Measurements from ENCODE around the gene ZBTB40. TPM values are rescaled to one million over a fixed set of nuclear protein-coding genes. Genes with fewer than 3 reads are reported as not detected.

The ZBTB40 gene
- total and polyA plus RNA-seq, 2 experiments from 2014 or later = 7.3 to 18.1 TPM

DNA sequence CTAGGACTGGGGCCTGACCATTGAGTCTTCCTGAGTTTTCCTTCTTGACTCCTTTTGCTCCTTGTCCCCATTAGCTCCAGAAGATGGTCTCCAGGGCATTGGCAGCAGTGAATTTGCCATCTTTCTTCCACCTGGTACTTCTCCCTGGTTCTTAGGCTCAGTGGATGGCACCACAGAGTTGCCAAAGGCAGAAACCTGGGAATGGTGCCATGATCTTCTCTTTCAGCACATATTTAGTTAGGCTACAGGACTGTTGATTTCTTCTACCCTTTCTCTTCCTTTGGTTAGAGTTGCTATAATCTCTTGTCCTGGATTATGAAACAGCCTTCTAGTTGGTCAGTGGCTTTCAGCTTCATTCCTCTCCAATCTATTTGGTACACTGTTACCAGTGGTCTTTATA, 6.2 kb downstream of the ZBTB40 start:
- Histone ChIP-seq H3K4me2 (no peak overlapping the region), H4K20me1 (ENCODE audit: insufficient read depth, poor library complexity, severe bottlenecking) (peaks cover 23% of the 10 kb centered on the region), H3K27me3 (no peaks in the 10 kb centered on the region), H3K4me3 (no peak overlapping the region), H3K27ac (no peak overlapping the region), H3K4me1 (ENCODE audit: insufficient read depth) (peaks cover 30% of the 10 kb centered on the region), H3K36me3 (replicated peaks; ENCODE audit: insufficient read depth, low read depth) (no peaks in the 10 kb centered on the region), H2AFZ (no peak overlapping the region), H3K9me3 (ENCODE audit: low read depth) (no peaks in the 10 kb centered on the region), H3K79me2 (peaks cover 98% of the 10 kb centered on the region), H3K9me2 (replicated peaks; ENCODE audit: insufficient read depth) (no peaks in the 10 kb centered on the region)
- DNase-seq (ENCODE audit: low spot score) = no peak
- TF ChIP-seq, protein P1, sequence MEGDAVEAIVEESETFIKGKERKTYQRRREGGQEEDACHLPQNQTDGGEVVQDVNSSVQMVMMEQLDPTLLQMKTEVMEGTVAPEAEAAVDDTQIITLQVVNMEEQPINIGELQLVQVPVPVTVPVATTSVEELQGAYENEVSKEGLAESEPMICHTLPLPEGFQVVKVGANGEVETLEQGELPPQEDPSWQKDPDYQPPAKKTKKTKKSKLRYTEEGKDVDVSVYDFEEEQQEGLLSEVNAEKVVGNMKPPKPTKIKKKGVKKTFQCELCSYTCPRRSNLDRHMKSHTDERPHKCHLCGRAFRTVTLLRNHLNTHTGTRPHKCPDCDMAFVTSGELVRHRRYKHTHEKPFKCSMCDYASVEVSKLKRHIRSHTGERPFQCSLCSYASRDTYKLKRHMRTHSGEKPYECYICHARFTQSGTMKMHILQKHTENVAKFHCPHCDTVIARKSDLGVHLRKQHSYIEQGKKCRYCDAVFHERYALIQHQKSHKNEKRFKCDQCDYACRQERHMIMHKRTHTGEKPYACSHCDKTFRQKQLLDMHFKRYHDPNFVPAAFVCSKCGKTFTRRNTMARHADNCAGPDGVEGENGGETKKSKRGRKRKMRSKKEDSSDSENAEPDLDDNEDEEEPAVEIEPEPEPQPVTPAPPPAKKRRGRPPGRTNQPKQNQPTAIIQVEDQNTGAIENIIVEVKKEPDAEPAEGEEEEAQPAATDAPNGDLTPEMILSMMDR (IDR thresholded peaks at IDR 0.05; ENCODE audit: poor library complexity) = no peak
- no peak for TF ChIP-seq EZH2 (IDR thresholded peaks at IDR 0.05; ENCODE audit: borderline replicate concordance)
- no peak for TF ChIP-seq EZH2phosphoT487 (IDR thresholded peaks at IDR 0.05; ENCODE audit: low read depth, severe bottlenecking, unreplicated experiment)

DNA sequence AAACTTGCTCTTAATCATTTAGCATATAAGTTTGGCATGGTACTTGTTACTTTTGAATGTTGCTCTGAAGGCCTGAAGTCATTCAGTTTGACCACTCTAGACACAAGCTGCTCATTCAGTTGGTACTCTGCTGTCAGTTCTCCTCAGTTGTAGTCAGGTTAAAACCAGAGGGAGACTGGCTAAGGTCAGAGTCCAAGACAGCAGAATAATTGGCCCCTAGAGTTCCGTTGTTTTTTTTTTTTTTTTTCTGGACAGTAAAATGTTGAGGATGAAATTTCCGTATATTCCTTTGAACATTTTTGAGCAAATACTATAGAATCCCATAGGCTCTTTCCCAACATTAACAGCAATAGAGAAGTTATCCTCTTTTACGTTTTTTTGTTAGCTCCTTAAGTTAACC, 9.4 kb downstream of the ZBTB40 start:
- TF ChIP-seq, protein P1 (IDR thresholded peaks at IDR 0.05; ENCODE audit: poor library complexity) = no peak
- no peak for TF ChIP-seq EZH2 (IDR thresholded peaks at IDR 0.05; ENCODE audit: borderline replicate concordance)
- Histone ChIP-seq H3K9me3 (ENCODE audit: low read depth) (no peaks in the 10 kb centered on the region), H3K4me2 (no peak overlapping the region), H3K4me3 (no peak overlapping the region), H3K9me2 (replicated peaks; ENCODE audit: insufficient read depth) (no peaks in the 10 kb centered on the region), H3K79me2 (peaks cover 98% of the 10 kb centered on the region), H4K20me1 (ENCODE audit: insufficient read depth, poor library complexity, severe bottlenecking) (peaks cover 46% of the 10 kb centered on the region), H3K27ac (no peak overlapping the region), H3K4me1 (ENCODE audit: insufficient read depth) (peaks cover 2% of the 10 kb centered on the region), H2AFZ (no peak overlapping the region), H3K27me3 (no peaks in the 10 kb centered on the region), H3K36me3 (replicated peaks; ENCODE audit: insufficient read depth, low read depth) (no peaks in the 10 kb centered on the region)
- no peak for DNase-seq (ENCODE audit: low spot score)
- WGBS (ENCODE audit: low lambda C conversion rate, missing lambda C conversion rate) = 65% methylated on average over 3 of the region's 3 CpGs

DNA sequence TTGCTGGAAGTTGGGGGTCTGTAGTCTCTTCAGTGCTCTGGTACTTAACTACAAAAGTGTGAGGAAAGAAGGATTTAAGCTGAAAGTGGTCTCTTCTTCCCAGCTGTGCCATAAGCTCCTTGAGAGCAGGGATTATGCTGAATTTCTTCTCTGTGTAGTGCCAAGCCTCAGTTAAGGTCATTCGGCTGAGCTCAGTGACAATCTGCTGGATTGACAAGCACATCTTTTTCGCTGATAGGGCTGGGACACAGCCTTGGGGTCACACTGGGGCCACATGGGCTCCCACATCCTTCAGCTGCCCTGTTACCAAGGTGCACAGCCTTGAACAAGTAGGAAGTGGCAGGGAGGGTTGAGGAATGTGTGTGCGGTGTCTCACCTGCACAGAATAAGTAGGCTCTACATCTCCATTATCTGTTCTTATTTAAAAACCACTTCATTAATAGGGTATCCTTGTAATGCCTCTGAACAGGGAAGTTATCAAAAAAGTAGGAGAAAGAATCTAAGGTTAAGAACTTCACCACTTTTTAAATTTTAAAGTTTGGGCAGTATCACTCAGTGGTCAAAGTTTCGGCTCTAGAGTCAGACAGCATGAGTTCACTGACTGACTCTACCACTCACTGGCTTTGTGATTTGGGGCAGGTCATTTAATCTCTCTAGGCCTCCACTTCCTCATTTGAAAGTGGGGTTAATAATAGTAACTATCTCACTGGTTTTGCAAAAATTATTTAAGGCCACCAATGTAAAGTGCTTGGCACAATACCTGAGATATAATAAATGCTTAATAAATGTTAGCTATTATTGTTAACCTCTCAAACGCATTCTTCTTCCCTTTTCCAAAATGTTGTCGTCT, 10.3 kb downstream of the ZBTB40 start:
- WGBS (ENCODE audit: low lambda C conversion rate, missing lambda C conversion rate) = 90% methylated on average over 6 of the region's 6 CpGs
- Histone ChIP-seq H4K20me1 (ENCODE audit: insufficient read depth, poor library complexity, severe bottlenecking) (peaks cover 51% of the 10 kb centered on the region), H3K4me3 (no peak overlapping the region), H3K9me2 (replicated peaks; ENCODE audit: insufficient read depth) (no peaks in the 10 kb centered on the region), H3K36me3 (replicated peaks; ENCODE audit: insufficient read depth, low read depth) (no peaks in the 10 kb centered on the region), H3K4me2 (no peak overlapping the region), H3K27ac (no peak overlapping the region), H3K9me3 (ENCODE audit: low read depth) (no peaks in the 10 kb centered on the region), H3K4me1 (ENCODE audit: insufficient read depth) (peaks cover 2% of the 10 kb centered on the region), H3K27me3 (no peaks in the 10 kb centered on the region), H3K79me2 (peaks cover 98% of the 10 kb centered on the region), H2AFZ (no peak overlapping the region)
- no peak for TF ChIP-seq EZH2 (IDR thresholded peaks at IDR 0.05; ENCODE audit: borderline replicate concordance)
- TF ChIP-seq, protein P1 (IDR thresholded peaks at IDR 0.05; ENCODE audit: poor library complexity) = no peak
- TF ChIP-seq EZH2phosphoT487 (IDR thresholded peaks at IDR 0.05; ENCODE audit: low read depth, severe bottlenecking, unreplicated experiment) = no peak
- DNase-seq (ENCODE audit: low spot score) = no peak

Data from hepatocyte (in vitro differentiated cells).